Activated T-helper 1 cell treated with anti-CD3 and anti-CD28 coated beads, Interleukin-2, amount 50 U/mL, for 16 hours (primary cell): ENCODE measurements around the gene TCERG1.
"Not testable (repeated sequence)": the region's sequence is repeated elsewhere in the genome, so short reads cannot be mapped to it uniquely, and the experiment has no call there.

Source experiments
- DNase-seq, 2 donors: peaks; one replicate each; pipeline ENCODE4 v3.0.0-alpha.2; 2020; ENCODE audit warnings: low read depth in 1 of 2, low spot score in 1 of 2

The TCERG1 gene

DNA sequence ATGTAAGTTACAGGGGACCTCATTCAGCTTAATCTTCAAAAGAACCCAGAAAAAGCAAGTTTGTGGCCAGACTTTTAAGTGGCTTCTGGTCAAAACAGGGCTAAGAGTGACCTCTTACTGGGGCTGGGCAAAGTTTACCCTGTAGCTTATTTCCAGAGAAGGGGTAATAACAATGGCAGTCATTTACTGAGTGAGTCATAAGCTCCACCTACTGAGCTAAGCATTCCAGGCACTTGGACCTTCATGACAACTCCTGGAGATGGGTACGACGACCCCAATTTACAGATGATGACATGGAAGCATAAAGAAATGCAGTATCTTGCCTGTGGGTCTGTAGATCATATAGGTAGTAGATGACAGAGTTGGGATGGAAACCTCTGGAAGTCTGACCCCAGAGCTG, 73.6 kb downstream of the TCERG1 start:
- no peak for DNase-seq

DNA sequence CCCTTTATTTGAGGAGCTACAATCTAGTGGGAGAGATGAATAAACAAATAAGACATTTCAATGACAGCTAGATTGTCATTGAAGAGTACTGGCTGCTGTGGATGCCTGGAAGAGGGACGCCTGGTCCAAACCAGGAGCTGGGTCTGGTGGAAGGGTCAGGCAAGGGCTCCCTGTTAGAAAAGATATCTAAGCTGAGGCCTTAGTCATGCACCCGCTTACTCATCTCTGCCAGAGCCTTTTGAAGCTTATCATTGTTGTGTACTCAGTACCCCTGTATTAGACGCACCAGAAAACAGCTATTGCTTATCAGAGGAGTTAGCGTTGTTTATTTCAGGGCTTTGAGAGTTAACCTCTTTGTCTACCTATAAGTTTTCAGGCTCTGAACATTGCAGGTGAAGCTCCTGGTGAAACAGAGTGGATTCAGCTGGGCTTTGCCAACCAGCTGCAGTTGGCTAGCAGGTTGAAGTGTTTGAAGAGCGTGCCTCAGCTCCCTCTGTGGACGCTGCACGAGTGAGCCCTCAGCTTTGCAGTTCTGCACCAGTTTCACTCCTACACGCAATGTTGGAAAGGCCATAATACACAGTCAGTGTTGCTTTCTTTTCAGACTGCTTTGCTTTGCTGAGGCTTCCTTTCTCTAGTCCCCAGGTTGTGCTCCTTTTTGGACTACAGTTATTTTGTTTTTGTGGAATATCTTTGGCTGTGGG, 74.4 kb downstream of the TCERG1 start:
- DNase-seq: no peak

DNA sequence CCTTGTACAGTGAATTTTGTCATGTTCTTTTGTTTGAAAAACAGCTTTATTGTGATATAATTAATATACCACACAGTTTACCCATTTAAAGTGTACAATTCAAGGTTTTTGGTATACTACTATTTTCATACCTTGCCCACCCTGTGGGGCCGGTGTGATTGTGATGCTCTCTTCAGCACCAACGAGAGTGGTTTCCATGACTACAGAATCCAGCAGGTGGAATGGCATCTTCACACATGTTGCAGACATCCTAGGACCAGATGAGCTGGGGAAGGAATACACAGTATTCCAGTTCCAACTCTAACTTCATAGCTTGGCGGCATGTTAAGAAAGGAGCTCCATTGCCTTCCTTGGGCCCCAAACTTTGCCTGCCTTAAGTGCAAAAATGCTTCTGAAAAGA, 76.6 kb downstream of the TCERG1 start:
- no peak for DNase-seq

GRCh38 chr5:146527785-146528184, 80.7 kb downstream of the TCERG1 start:
- DNase-seq: no peak

DNA sequence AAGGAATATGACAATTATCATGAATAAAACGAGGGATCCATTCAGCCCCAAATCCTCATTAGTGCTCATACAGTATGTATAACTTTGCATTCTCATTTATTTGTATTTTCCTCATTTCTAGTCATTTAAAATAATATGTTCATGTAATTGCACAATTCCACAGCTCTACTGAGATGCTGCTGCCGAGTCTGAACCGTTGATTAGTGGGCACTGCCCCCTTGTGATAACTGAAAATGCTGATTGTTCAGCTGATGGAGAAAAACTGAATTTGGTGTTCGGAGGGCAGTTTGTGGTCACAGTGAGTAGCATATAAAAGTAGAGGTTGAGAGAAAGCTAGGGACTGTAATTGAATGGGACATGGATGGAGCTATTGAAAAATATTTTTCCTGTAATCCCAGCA, 81.1 kb downstream of the TCERG1 start:
- DNase-seq: no peak

DNA sequence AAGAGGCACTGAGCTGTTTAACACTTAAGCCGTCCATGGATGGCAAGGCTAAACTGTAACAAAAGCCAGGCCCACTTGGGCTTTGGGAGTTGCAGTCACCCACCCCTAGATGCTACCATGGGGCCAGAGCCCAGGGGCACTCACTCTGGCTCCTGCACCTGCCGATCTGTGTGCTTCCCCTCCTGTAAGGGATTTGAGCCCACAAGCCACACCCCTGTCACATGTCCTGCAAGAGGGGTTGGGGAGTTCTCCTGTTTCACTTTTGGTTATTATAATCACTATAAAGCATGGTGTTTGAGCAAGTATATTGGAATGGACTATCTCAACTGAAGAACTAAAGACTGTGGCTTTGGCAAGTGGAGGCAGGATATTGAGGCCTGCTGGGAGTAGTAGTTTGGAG, 82.9 kb downstream of the TCERG1 start:
- no peak for DNase-seq

DNA sequence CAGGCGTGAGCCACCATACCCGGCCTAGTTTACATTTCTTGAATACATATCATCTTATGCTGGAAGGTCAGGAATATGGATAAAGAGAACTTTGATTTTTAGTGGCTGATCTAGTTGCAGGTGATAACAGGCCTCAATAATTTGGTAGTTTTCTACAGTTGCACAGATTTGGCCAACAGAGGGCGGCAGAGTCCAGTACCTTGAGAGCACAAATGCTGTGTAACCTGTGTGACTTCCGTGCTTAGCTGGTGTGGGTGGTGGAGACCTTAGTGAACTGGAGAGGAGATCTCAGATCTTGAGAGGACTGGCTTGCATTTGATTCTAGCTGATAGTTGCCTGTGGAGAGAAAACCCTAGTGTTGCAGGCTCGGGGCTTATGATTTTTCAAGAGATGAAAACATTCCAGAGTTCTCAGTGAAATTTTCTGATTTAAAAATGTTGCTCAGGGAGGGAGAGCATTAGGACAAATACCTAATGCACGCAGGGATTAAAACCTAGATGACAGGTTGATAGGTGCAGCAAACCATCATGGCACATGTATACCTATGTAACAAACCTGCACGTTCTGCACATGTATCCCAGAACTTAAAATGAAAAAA, 86.2 kb downstream of the TCERG1 start:
- DNase-seq: peak; percentile 44 to 48

DNA sequence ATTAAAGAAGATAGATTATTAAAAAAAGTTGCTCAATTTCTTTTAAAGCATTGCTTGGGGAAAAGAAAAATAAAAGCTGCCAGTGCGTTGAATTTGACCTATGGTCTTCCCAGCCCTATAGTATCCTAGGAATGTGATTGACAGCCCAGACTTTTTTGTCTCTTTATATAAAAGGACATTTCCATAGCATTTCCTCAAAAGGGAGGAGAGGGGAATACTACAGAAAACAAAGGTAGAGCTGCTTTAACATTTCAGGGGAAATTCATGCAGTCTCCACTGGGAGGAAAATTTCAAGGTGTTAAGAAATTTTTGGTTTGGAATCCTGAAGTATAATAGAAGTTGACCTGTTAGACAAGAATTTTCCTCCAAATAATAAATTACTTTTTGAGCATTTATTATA, 86.7 kb downstream of the TCERG1 start:
- no peak for DNase-seq

GRCh38 chr5:146538432-146538831, 91.3 kb downstream of the TCERG1 start:
- no peak for DNase-seq

GRCh38 chr5:146539973-146540372, 92.8 kb downstream of the TCERG1 start:
- no peak for DNase-seq

DNA sequence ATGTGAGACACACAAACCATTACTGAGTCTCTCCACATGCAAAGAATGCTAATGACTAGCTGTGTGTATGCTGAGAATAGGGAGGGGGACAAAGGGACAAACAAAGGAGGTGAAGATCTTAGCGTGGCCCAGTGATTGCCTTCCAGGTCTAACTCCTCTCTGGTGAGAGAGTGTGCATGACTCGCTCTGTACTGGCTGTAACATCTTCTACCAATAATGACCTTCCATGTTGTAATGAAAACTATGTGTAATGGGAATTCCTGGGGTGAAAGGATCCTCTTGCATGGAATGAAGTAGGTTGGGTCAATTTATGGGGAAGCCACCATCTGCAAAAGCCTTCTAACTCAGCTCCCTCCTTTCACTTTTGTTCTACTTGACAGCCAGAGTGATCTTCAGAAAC, 93.3 kb downstream of the TCERG1 start:
- DNase-seq: no peak

GRCh38 chr5:146541958-146542849, 95.1 kb downstream of the TCERG1 start:
- DNase-seq: peak; percentile 36 to 43

- DNase-seq: no peak
Measured at GRCh38 chr5:146544232-146544631, 97.1 kb downstream of the TCERG1 start.

DNA sequence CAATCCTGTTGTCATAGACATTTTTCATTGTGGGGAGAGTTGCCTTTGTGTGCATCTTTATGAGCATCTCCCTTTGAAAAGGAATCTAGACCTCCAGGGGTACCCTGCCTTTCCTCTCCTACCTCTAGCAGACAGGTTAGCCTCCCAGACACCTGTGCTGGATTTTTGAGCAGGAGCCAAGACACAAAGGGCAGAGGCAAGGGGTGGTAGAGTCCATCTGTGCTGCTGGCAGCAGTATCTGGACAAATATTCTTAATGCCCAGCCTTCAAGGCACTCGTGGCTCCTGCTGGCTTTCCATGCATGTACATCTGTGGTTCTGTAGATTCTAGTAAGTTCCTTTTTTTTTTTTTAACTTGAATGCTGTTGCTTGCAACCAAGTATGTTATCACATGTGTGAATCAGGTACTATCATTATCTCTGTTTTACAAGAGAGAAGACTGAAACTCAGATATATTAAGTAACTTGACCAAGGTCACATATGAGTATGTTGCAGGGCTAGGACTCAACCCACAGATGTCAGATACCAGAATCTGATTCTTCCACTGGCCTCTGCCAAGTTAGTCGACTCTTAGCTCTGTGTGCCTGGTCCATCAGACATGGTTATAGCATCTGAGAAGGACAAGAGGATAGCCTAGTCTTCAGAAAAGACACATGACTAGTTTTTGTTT, 101.8 kb downstream of the TCERG1 start:
- no peak for DNase-seq

DNA sequence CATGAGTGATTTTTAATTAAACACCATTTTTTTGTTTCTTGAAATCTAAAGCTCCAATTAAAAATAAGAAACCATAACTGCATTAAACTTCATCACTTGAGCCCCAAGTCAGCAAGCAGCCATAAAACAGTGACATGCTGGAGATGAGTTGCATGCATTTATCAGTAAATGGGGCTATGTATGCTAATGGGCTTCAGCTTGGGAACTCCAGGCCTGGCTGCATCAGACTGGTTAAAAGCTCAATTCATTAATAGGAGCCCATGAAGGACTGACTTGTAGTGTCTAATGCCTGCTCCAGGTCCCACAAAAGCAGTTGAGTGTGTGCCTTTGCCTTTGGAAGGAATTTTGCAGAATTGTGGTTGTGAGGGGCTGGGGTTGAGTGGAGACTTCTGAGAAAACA, 102.5 kb downstream of the TCERG1 start:
- no peak for DNase-seq

GRCh38 chr5:146553446-146553845, 106.3 kb downstream of the TCERG1 start:
- DNase-seq: no peak

GRCh38 chr5:146556884-146557283, 109.8 kb downstream of the TCERG1 start:
- not testable (repeated sequence) for DNase-seq

- no peak for DNase-seq
Measured at GRCh38 chr5:146560205-146560812, 113.2 kb downstream of the TCERG1 start.
